Fibroblast of gingiva (primary cell): ENCODE measurements around the gene EIF4A2.
"Not testable (repeated sequence)": the region's sequence is repeated elsewhere in the genome, so short reads cannot be mapped to it uniquely, and the experiment has no call there.

Source experiments
- DNase-seq: peaks from one replicate; pipeline ENCODE4 v3.0.0-alpha.2; 2011; ENCODE audit warnings: low read depth

EIF4A2 gene

GRCh38 chr3:186784820-186785494, 1.6 kb downstream of the EIF4A2 start:
- no peak for DNase-seq

GRCh38 chr3:186785495-186786018, 2.2 kb downstream of the EIF4A2 start:
- no peak for DNase-seq

GRCh38 chr3:186786922-186787321, 3.5 kb downstream of the EIF4A2 start:
- no peak for DNase-seq

- no peak for DNase-seq
Measured at GRCh38 chr3:186787642-186788481, 4.5 kb downstream of the EIF4A2 start.

- DNase-seq, result no peak
Measured at GRCh38 chr3:186788482-186789370, 5.3 kb downstream of the EIF4A2 start.

- DNase-seq, result no peak
Measured at GRCh38 chr3:186789554-186790260, 6.3 kb downstream of the EIF4A2 start.

- peak; percentile 42 for DNase-seq
Measured at GRCh38 chr3:186790261-186790981, 7.0 kb downstream of the EIF4A2 start.

GRCh38 chr3:186798239-186798874, 15.0 kb downstream of the EIF4A2 start:
- DNase-seq, result no peak

GRCh38 chr3:186800285-186800684, 16.9 kb downstream of the EIF4A2 start:
- DNase-seq, result no peak

- DNase-seq, result no peak
Measured at GRCh38 chr3:186802701-186803100, 19.3 kb downstream of the EIF4A2 start.

GRCh38 chr3:186803447-186803846, 20.1 kb downstream of the EIF4A2 start:
- not testable (repeated sequence) for DNase-seq

- DNase-seq, result peak; percentile 51
Measured at GRCh38 chr3:186806089-186807055, 23.0 kb downstream of the EIF4A2 start, which contains the start of gene RFC4. Gene RFC4, minus strand, starts transcription at chr3:186806482. Its CDS starts 1,769 bp downstream, at chr3:186804713.

GRCh38 chr3:186807231-186807630, 23.9 kb downstream of the EIF4A2 start:
- no peak for DNase-seq

GRCh38 chr3:186810336-186810996, 27.1 kb downstream of the EIF4A2 start:
- no peak for DNase-seq

GRCh38 chr3:186811313-186811712, 27.9 kb downstream of the EIF4A2 start:
- not testable (repeated sequence) for DNase-seq

GRCh38 chr3:186814100-186814499, 30.7 kb downstream of the EIF4A2 start:
- no peak for DNase-seq

GRCh38 chr3:186815435-186815834, 32.1 kb downstream of the EIF4A2 start:
- DNase-seq, result peak; percentile 58

- DNase-seq, result no peak
Measured at GRCh38 chr3:186818516-186818915, 35.1 kb downstream of the EIF4A2 start.
